Measurements from ENCODE around the gene DLK2. TPM values are rescaled to one million over a fixed set of nuclear protein-coding genes. Genes with fewer than 3 reads are reported as not detected.

The DLK2 gene
- total and polyA plus RNA-seq, 2 donors from 2014 or later, result 0.50 TPM; not detected in 1

- TF ChIP-seq CTCF (IDR thresholded peaks at IDR 0.05; ENCODE audit: borderline replicate concordance, extremely low read depth, insufficient read depth), result no peak
- H3K27me3 ChIP-seq (ENCODE audit: control insufficient read depth, insufficient read depth, low read length), result peaks cover 3% of the 10 kb centered on the region
- peaks cover 0 to 6% (median 0%) of the 10 kb centered on the region in 3 donors for H3K4me1 ChIP-seq (ENCODE audit: control insufficient read depth in 2 of 3, insufficient read depth in 2 of 3, low read depth in 1 of 3, low read length in 3 of 3)
- H3K9ac ChIP-seq (ENCODE audit: low read length in 3 of 3), result no peak overlapping the region
- FAIRE-seq (no peak), DNase-seq (no peak)
- H3K4me3 ChIP-seq (ENCODE audit: low read length in 3 of 3), result no peak overlapping the region
- H3K9me3 ChIP-seq (ENCODE audit: control insufficient read depth in 2 of 3, insufficient read depth in 1 of 3, low read length in 3 of 3), result no peaks in the 10 kb centered on the region
- H3K27ac ChIP-seq (ENCODE audit: low read depth in 2 of 2, low read length in 2 of 2), result no peak overlapping the region
- intact Hi-C loops (cut with DNase I), result loop anchor here (10.0 kb wide), 1 partner anchor 53 kb away; no protein-coding TSS in a partner anchor
- H3K36me3 ChIP-seq (ENCODE audit: control insufficient read depth in 2 of 3, insufficient read depth in 3 of 3, low read length in 3 of 3), result peaks cover 0 to 31% (median 6%) of the 10 kb centered on the region in 3 donors
Measured at GRCh38 chr6:43451939-43452338, 3.4 kb downstream of the DLK2 start.

GRCh38 chr6:43451348-43451747 is 4.0 kb downstream of the DLK2 start:
- intact Hi-C loops (cut with DNase I), result loop anchor here (10.0 kb wide), 1 partner anchor 53 kb away; no protein-coding TSS in a partner anchor
- H3K27me3 ChIP-seq (ENCODE audit: control insufficient read depth, insufficient read depth, low read length), result peaks cover 3% of the 10 kb centered on the region
- no peak for FAIRE-seq
- no peak overlapping the region for H3K27ac ChIP-seq (ENCODE audit: low read depth in 2 of 2, low read length in 2 of 2)
- no peak for DNase-seq
- H3K4me1 ChIP-seq (ENCODE audit: control insufficient read depth in 2 of 3, insufficient read depth in 2 of 3, low read depth in 1 of 3, low read length in 3 of 3), result peaks cover 0 to 6% (median 0%) of the 10 kb centered on the region in 3 donors
- H3K9me3 ChIP-seq (ENCODE audit: control insufficient read depth in 2 of 3, insufficient read depth in 1 of 3, low read length in 3 of 3), result no peaks in the 10 kb centered on the region
- no peak overlapping the region for H3K4me3 ChIP-seq (ENCODE audit: low read length in 3 of 3)
- no peak overlapping the region for H3K9ac ChIP-seq (ENCODE audit: low read length in 3 of 3)
- H3K36me3 ChIP-seq (ENCODE audit: control insufficient read depth in 2 of 3, insufficient read depth in 3 of 3, low read length in 3 of 3), result peaks cover 0 to 33% (median 7%) of the 10 kb centered on the region in 3 donors
- TF ChIP-seq CTCF (IDR thresholded peaks at IDR 0.05; ENCODE audit: borderline replicate concordance, extremely low read depth, insufficient read depth), result no peak

GRCh38 chr6:43450699-43451131 is 4.6 kb downstream of the DLK2 start:
- FAIRE-seq (no peak), DNase-seq (no peak)
- no peak for TF ChIP-seq CTCF (IDR thresholded peaks at IDR 0.05; ENCODE audit: borderline replicate concordance, extremely low read depth, insufficient read depth)
- intact Hi-C loops (cut with DNase I), result loop anchor here (10.0 kb wide), 1 partner anchor 54 kb away; no protein-coding TSS in a partner anchor
- Histone ChIP-seq H3K27ac (ENCODE audit: low read depth in 2 of 2, low read length in 2 of 2) (no peak overlapping the region), H3K36me3 (ENCODE audit: control insufficient read depth in 2 of 3, insufficient read depth in 3 of 3, low read length in 3 of 3) (peaks cover 0 to 39% (median 8%) of the 10 kb centered on the region in 3 donors), H3K4me3 (ENCODE audit: low read length in 3 of 3) (no peak overlapping the region), H3K9me3 (ENCODE audit: control insufficient read depth in 2 of 3, insufficient read depth in 1 of 3, low read length in 3 of 3) (no peaks in the 10 kb centered on the region), H3K9ac (ENCODE audit: low read length in 3 of 3) (no peak overlapping the region), H3K4me1 (ENCODE audit: control insufficient read depth in 2 of 3, insufficient read depth in 2 of 3, low read depth in 1 of 3, low read length in 3 of 3) (peaks cover 0 to 5% (median 0%) of the 10 kb centered on the region in 3 donors), H3K27me3 (ENCODE audit: control insufficient read depth, insufficient read depth, low read length) (no peaks in the 10 kb centered on the region)

GRCh38 chr6:43448916-43449315 is 6.4 kb downstream of the DLK2 start:
- Histone ChIP-seq H3K27me3 (ENCODE audit: control insufficient read depth, insufficient read depth, low read length) (no peaks in the 10 kb centered on the region), H3K9ac (ENCODE audit: low read length in 3 of 3) (no peak overlapping the region), H3K36me3 (ENCODE audit: control insufficient read depth in 2 of 3, insufficient read depth in 3 of 3, low read length in 3 of 3) (peaks cover 0 to 45% (median 8%) of the 10 kb centered on the region in 3 donors), H3K9me3 (ENCODE audit: control insufficient read depth in 2 of 3, insufficient read depth in 1 of 3, low read length in 3 of 3) (no peaks in the 10 kb centered on the region), H3K4me1 (ENCODE audit: control insufficient read depth in 2 of 3, insufficient read depth in 2 of 3, low read depth in 1 of 3, low read length in 3 of 3) (no peaks in the 10 kb centered on the region), H3K27ac (ENCODE audit: low read depth in 2 of 2, low read length in 2 of 2) (no peak overlapping the region), H3K4me3 (ENCODE audit: low read length in 3 of 3) (no peak overlapping the region)
- DNase-seq (no peak), FAIRE-seq (no peak)
- intact Hi-C loops (cut with DNase I), result no loop called here
- TF ChIP-seq CTCF (IDR thresholded peaks at IDR 0.05; ENCODE audit: borderline replicate concordance, extremely low read depth, insufficient read depth), result no peak

All from kidney (tissue), 14 donors.